Spleen (tissue), 7 donors: ENCODE data around the gene SHC2.

Experiments used
- POLR2A ChIP-seq, 3 donors: fragments of 450-650 bp; IDR thresholded peaks; one replicate each; pipeline ENCODE4 v1.5.1; 2017; ENCODE audit warnings: antibody characterized with exemption in 3 of 3, mild to moderate bottlenecking in 1 of 3
- POLR2AphosphoS5 ChIP-seq, 3 donors: sonication (generic); formaldehyde crosslinking; IDR thresholded peaks; one replicate each; pipeline ENCODE4 v1.5.1; 2017; ENCODE audit warnings: antibody characterized with exemption in 3 of 3
- TF ChIP-seq, protein P1 (sequence below), 11 experiments: fragments of 200-600 bp in 7 of 11; fragments of 450-650 bp in 4 of 11; sonication (generic) in 4 of 11; IDR thresholded peaks in 8 of 11; conservative IDR thresholded peaks in 3 of 11; 1 replicate in 7 of 11; 2 replicates in 4 of 11; pipeline versions ENCODE4 v1.4.0 to v1.8.0; 2016 to 2021; ENCODE audit warnings: antibody characterized with exemption in 11 of 11, inconsistent platforms in 4 of 11, mild to moderate bottlenecking in 1 of 11
- donor health status: DM: no; HTN: no; CAD: no; lungs with moderate emphysema.
- donor health status: DM: no; HTN: no; CAD: no.
- donor health status: DM: no; HTN: no; CAD: no.

DNA sequence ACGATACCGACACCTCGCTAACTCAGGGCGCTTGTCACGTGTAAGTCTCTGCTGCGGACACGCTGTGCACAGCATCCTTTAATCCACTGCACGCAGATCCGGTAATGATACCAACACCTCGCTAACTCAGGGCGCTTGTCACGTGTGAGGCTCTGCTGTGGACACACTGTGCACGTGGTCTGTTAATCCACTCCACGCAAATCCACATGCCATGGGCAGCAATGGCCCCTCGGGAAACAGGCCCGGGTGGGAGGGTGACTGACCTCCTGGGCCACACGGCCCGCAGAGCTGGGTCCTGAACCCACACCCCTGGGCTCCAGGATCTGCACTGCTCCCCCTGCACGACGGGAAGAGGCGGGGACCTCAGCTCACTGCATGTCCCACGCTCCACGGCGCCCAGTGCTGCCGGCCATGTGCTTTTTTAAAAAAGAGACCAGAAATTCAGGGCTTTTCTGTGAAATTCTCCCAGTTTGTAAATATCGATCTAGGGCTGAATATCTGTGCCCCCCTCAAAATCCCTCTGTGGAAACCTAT is 16.1 kb downstream of the SHC2 start:
- TF ChIP-seq POLR2A (IDR thresholded peaks at IDR 0.05): no peak
- TF ChIP-seq, protein P1, sequence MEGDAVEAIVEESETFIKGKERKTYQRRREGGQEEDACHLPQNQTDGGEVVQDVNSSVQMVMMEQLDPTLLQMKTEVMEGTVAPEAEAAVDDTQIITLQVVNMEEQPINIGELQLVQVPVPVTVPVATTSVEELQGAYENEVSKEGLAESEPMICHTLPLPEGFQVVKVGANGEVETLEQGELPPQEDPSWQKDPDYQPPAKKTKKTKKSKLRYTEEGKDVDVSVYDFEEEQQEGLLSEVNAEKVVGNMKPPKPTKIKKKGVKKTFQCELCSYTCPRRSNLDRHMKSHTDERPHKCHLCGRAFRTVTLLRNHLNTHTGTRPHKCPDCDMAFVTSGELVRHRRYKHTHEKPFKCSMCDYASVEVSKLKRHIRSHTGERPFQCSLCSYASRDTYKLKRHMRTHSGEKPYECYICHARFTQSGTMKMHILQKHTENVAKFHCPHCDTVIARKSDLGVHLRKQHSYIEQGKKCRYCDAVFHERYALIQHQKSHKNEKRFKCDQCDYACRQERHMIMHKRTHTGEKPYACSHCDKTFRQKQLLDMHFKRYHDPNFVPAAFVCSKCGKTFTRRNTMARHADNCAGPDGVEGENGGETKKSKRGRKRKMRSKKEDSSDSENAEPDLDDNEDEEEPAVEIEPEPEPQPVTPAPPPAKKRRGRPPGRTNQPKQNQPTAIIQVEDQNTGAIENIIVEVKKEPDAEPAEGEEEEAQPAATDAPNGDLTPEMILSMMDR (IDR thresholded peaks at IDR 0.05 in 8 of 11, conservative IDR thresholded peaks at IDR 0.05 in 3 of 11): no peak
- no peak for TF ChIP-seq POLR2AphosphoS5 (IDR thresholded peaks at IDR 0.05)
